ENCODE measurements around the gene COQ8B. TPM values are rescaled to one million over a fixed set of nuclear protein-coding genes. Genes with fewer than 3 reads are reported as not detected.
"Not testable (repeated sequence)": the region's sequence is repeated elsewhere in the genome, so short reads cannot be mapped to it uniquely, and the experiment has no call there.

COQ8B gene
- total RNA-seq, 1 donor from 2014 or later = 33.5 TPM

GRCh38 chr19:40661616-40662015 is 55.1 kb downstream of the COQ8B start:
- no peak overlapping the region for H3K27ac Mint-ChIP-seq
- peak overlapping the region; percentile 0 for H3K4me3 Mint-ChIP-seq (ENCODE audit: low read depth)
- intact Hi-C loops (cut with micrococcal nuclease) = loop anchor here (1.0 to 5.0 kb wide), 4 partner anchors 29 to 481 kb away; partner anchors contain the start of gene NUMBL
- no peak for DNase-seq (ENCODE audit: low spot score)
- H3K4me1 Mint-ChIP-seq (ENCODE audit: low read depth) = peaks cover 14% of the 10 kb centered on the region
- peaks cover 2% of the 10 kb centered on the region for H3K36me3 Mint-ChIP-seq (ENCODE audit: low read depth)
- H3K9me3 Mint-ChIP-seq = no peaks in the 10 kb centered on the region
- H3K27me3 Mint-ChIP-seq (ENCODE audit: low read depth) = no peaks in the 10 kb centered on the region

GRCh38 chr19:40659566-40659965 is 57.1 kb downstream of the COQ8B start:
- H3K4me1 Mint-ChIP-seq (ENCODE audit: low read depth) = peaks cover 9% of the 10 kb centered on the region
- DNase-seq (ENCODE audit: low spot score) = no peak
- no peaks in the 10 kb centered on the region for H3K27me3 Mint-ChIP-seq (ENCODE audit: low read depth)
- no peak overlapping the region for H3K4me3 Mint-ChIP-seq (ENCODE audit: low read depth)
- intact Hi-C loops (cut with micrococcal nuclease) = no loop called here
- H3K9me3 Mint-ChIP-seq = no peaks in the 10 kb centered on the region
- no peak overlapping the region for H3K27ac Mint-ChIP-seq
- no peaks in the 10 kb centered on the region for H3K36me3 Mint-ChIP-seq (ENCODE audit: low read depth)

GRCh38 chr19:40659116-40659515 is 57.6 kb downstream of the COQ8B start:
- Mint-ChIP-seq H3K27ac (no peak overlapping the region), H3K4me1 (ENCODE audit: low read depth) (peaks cover 9% of the 10 kb centered on the region), H3K27me3 (ENCODE audit: low read depth) (no peaks in the 10 kb centered on the region), H3K36me3 (ENCODE audit: low read depth) (no peaks in the 10 kb centered on the region), H3K9me3 (no peaks in the 10 kb centered on the region), H3K4me3 (ENCODE audit: low read depth) (no peak overlapping the region)
- no peak for DNase-seq (ENCODE audit: low spot score)
- intact Hi-C loops (cut with micrococcal nuclease) = no loop called here

GRCh38 chr19:40658031-40658430 is 58.7 kb downstream of the COQ8B start:
- Mint-ChIP-seq H3K4me1 (ENCODE audit: low read depth) (no peaks in the 10 kb centered on the region), H3K4me3 (ENCODE audit: low read depth) (no peak overlapping the region), H3K27me3 (ENCODE audit: low read depth) (no peaks in the 10 kb centered on the region), H3K36me3 (ENCODE audit: low read depth) (no peaks in the 10 kb centered on the region), H3K27ac (no peak overlapping the region), H3K9me3 (no peaks in the 10 kb centered on the region)
- intact Hi-C loops (cut with micrococcal nuclease) = no loop called here
- no peak for DNase-seq (ENCODE audit: low spot score)

GRCh38 chr19:40655684-40656083 is 61.0 kb downstream of the COQ8B start:
- DNase-seq (ENCODE audit: low spot score); H3K27ac Mint-ChIP-seq; intact Hi-C loops (cut with micrococcal nuclease); H3K36me3 Mint-ChIP-seq (ENCODE audit: low read depth); H3K4me3 Mint-ChIP-seq (ENCODE audit: low read depth); H3K27me3 Mint-ChIP-seq (ENCODE audit: low read depth); H3K4me1 Mint-ChIP-seq (ENCODE audit: low read depth); H3K9me3 Mint-ChIP-seq: not testable (repeated sequence)

- H3K9me3 Mint-ChIP-seq; H3K27me3 Mint-ChIP-seq (ENCODE audit: low read depth); H3K36me3 Mint-ChIP-seq (ENCODE audit: low read depth); H3K4me3 Mint-ChIP-seq (ENCODE audit: low read depth); DNase-seq (ENCODE audit: low spot score); H3K4me1 Mint-ChIP-seq (ENCODE audit: low read depth); H3K27ac Mint-ChIP-seq; intact Hi-C loops (cut with micrococcal nuclease): not testable (repeated sequence)
Observed at GRCh38 chr19:40652303-40652702, 64.4 kb downstream of the COQ8B start.

- H3K27me3 Mint-ChIP-seq (ENCODE audit: low read depth) = no peaks in the 10 kb centered on the region
- H3K27ac Mint-ChIP-seq = no peak overlapping the region
- H3K36me3 Mint-ChIP-seq (ENCODE audit: low read depth) = no peaks in the 10 kb centered on the region
- H3K4me1 Mint-ChIP-seq (ENCODE audit: low read depth) = no peaks in the 10 kb centered on the region
- H3K4me3 Mint-ChIP-seq (ENCODE audit: low read depth) = no peak overlapping the region
- intact Hi-C loops (cut with micrococcal nuclease) = no loop called here
- no peaks in the 10 kb centered on the region for H3K9me3 Mint-ChIP-seq
- DNase-seq (ENCODE audit: low spot score) = no peak
Observed at GRCh38 chr19:40650749-40651305, 65.9 kb downstream of the COQ8B start.

GRCh38 chr19:40649903-40650675 is 66.6 kb downstream of the COQ8B start:
- H3K36me3 Mint-ChIP-seq (ENCODE audit: low read depth); H3K4me1 Mint-ChIP-seq (ENCODE audit: low read depth); H3K27ac Mint-ChIP-seq; H3K27me3 Mint-ChIP-seq (ENCODE audit: low read depth); DNase-seq (ENCODE audit: low spot score); intact Hi-C loops (cut with micrococcal nuclease); H3K4me3 Mint-ChIP-seq (ENCODE audit: low read depth); H3K9me3 Mint-ChIP-seq: not testable (repeated sequence)

GRCh38 chr19:40646743-40647254 is 69.9 kb downstream of the COQ8B start:
- no peak for DNase-seq (ENCODE audit: low spot score)
- Mint-ChIP-seq H3K4me1 (ENCODE audit: low read depth) (no peaks in the 10 kb centered on the region), H3K27me3 (ENCODE audit: low read depth) (no peaks in the 10 kb centered on the region), H3K27ac (no peak overlapping the region), H3K36me3 (ENCODE audit: low read depth) (no peaks in the 10 kb centered on the region), H3K9me3 (no peaks in the 10 kb centered on the region), H3K4me3 (ENCODE audit: low read depth) (no peak overlapping the region)
- intact Hi-C loops (cut with micrococcal nuclease) = no loop called here

GRCh38 chr19:40642757-40643305 is 73.9 kb downstream of the COQ8B start:
- H3K4me3 Mint-ChIP-seq (ENCODE audit: low read depth) = no peak overlapping the region
- no peak for DNase-seq (ENCODE audit: low spot score)
- H3K36me3 Mint-ChIP-seq (ENCODE audit: low read depth) = no peaks in the 10 kb centered on the region
- H3K4me1 Mint-ChIP-seq (ENCODE audit: low read depth) = no peaks in the 10 kb centered on the region
- intact Hi-C loops (cut with micrococcal nuclease) = no loop called here
- no peak overlapping the region for H3K27ac Mint-ChIP-seq
- no peaks in the 10 kb centered on the region for H3K27me3 Mint-ChIP-seq (ENCODE audit: low read depth)
- H3K9me3 Mint-ChIP-seq = no peaks in the 10 kb centered on the region

GRCh38 chr19:40642051-40642706 is 74.5 kb downstream of the COQ8B start:
- Mint-ChIP-seq H3K27me3 (ENCODE audit: low read depth) (no peaks in the 10 kb centered on the region), H3K27ac (no peak overlapping the region), H3K9me3 (no peaks in the 10 kb centered on the region), H3K36me3 (ENCODE audit: low read depth) (no peaks in the 10 kb centered on the region), H3K4me1 (ENCODE audit: low read depth) (no peaks in the 10 kb centered on the region), H3K4me3 (ENCODE audit: low read depth) (no peak overlapping the region)
- no peak for DNase-seq (ENCODE audit: low spot score)
- intact Hi-C loops (cut with micrococcal nuclease) = no loop called here
